KMS-11 (cell line): ENCODE results near the gene ADAM23.

Experiments
- H2AFZ ChIP-seq: fragments of 200-600 bp; sonication (generic); 2 replicates; pipeline ENCODE4 v1.6.1; 2016; ENCODE audit warnings: antibody characterized with exemption, mixed run types, low read depth
- H3K27ac ChIP-seq: fragments of 200-600 bp; sonication (generic); 2 replicates; pipeline ENCODE4 v1.6.1; 2016; ENCODE audit warnings: mild to moderate bottlenecking, mixed run types
- H3K27me3 ChIP-seq: fragments of 200-600 bp; sonication (generic); 2 replicates; pipeline ENCODE4 v1.6.1; 2017; ENCODE audit warnings: mild to moderate bottlenecking, low read depth, mixed run types, moderate library complexity; ENCODE audit not compliant: insufficient read depth
- H3K36me3 ChIP-seq: fragments of 200-600 bp; sonication (generic); 2 replicates; pipeline ENCODE4 v1.6.1; 2017; ENCODE audit warnings: mild to moderate bottlenecking, mixed run types; ENCODE audit not compliant: insufficient read depth
- H3K4me1 ChIP-seq: fragments of 200-600 bp; sonication (generic); 2 replicates; pipeline ENCODE4 v1.6.1; 2016; ENCODE audit warnings: mild to moderate bottlenecking, low read depth, mixed run types; ENCODE audit not compliant: poor library complexity, severe bottlenecking
- H3K4me2 ChIP-seq: fragments of 200-600 bp; sonication (generic); 2 replicates; pipeline ENCODE4 v1.7.0; 2016; ENCODE audit warnings: mild to moderate bottlenecking, mixed run types
- H3K4me3 ChIP-seq: fragments of 200-600 bp; sonication (generic); IDR thresholded peaks from 2 replicates; pipeline ENCODE4 v1.6.1; 2017; ENCODE audit warnings: low read depth, low read length, mixed read lengths; ENCODE audit not compliant: insufficient read depth
- H3K79me2 ChIP-seq: fragments of 200-600 bp; sonication (generic); 2 replicates; pipeline ENCODE4 v1.6.1; 2016; ENCODE audit warnings: low read depth, mixed run types; ENCODE audit not compliant: insufficient read depth
- H3K9ac ChIP-seq: fragments of 200-600 bp; sonication (generic); 2 replicates; pipeline ENCODE4 v1.6.1; 2016; ENCODE audit warnings: mild to moderate bottlenecking, mixed run types
- H4K20me1 ChIP-seq: fragments of 200-600 bp; sonication (generic); 2 replicates; pipeline ENCODE4 v1.6.1; 2016; ENCODE audit warnings: mild to moderate bottlenecking, mixed run types; ENCODE audit not compliant: insufficient read depth
- CTCF ChIP-seq: fragments of 200-600 bp; sonication (generic); conservative IDR thresholded peaks from 2 replicates; pipeline ENCODE4 v1.6.1; 2017; ENCODE audit warnings: low read depth, mild to moderate bottlenecking, antibody characterized with exemption, low read length, moderate library complexity, mixed read lengths

The ADAM23 gene

DNA sequence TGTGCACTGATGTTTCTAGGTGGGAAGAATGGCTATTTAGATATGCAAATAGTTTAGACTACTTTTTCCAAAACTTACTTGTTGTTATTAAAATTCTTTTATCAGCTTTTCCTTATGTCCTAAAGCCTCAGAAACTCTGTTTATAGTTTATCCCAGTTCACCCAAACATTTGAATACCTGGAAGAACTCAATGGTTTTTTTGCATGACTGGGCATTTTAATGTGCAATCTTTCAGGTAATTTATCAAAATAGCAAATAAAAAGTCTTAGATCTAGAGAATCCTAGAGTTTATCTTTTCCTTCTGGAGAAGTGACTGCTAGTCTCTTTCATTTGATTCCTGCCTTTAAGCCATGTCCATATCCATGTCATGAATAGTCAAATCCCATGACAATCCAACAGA, 9.6 kb upstream of the ADAM23 start:
- Histone ChIP-seq H2AFZ (no peak overlapping the region), H3K4me3 (no peak overlapping the region), H3K79me2 (no peaks in the 10 kb centered on the region), H3K9ac (no peak overlapping the region), H4K20me1 (no peaks in the 10 kb centered on the region), H3K36me3 (no peaks in the 10 kb centered on the region), H3K4me1 (no peaks in the 10 kb centered on the region), H3K27me3 (no peaks in the 10 kb centered on the region), H3K27ac (no peak overlapping the region), H3K4me2 (no peak overlapping the region)
- no peak for TF ChIP-seq CTCF

DNA sequence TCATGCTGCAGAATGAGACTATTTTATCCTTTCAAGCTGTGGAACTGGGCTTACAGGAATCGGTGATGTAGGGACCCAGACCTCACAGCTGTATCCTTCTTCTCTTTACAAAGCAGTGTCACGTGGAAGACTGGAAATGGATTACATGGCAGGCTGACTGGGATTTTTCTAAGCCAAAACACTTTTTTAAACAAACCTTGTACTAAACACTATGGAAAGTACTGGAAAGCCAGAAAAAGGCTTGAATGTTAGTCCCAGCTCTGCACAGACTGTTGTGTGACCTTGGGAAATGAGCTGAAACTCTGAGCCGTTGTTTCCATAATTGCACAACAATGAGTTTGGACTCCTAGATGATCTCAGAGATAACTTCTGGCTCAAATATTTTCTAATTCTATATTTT, 7.6 kb upstream of the ADAM23 start:
- Histone ChIP-seq H3K27me3 (no peaks in the 10 kb centered on the region), H3K79me2 (no peaks in the 10 kb centered on the region), H3K27ac (no peak overlapping the region), H3K36me3 (no peaks in the 10 kb centered on the region), H3K4me2 (no peak overlapping the region), H4K20me1 (no peaks in the 10 kb centered on the region), H3K9ac (no peak overlapping the region), H3K4me3 (no peak overlapping the region), H2AFZ (no peak overlapping the region), H3K4me1 (no peaks in the 10 kb centered on the region)
- TF ChIP-seq CTCF = no peak

- H3K27me3 ChIP-seq = no peaks in the 10 kb centered on the region
- no peak overlapping the region for H3K4me3 ChIP-seq
- H2AFZ ChIP-seq = no peak overlapping the region
- H3K27ac ChIP-seq = no peak overlapping the region
- H3K36me3 ChIP-seq = no peaks in the 10 kb centered on the region
- no peak overlapping the region for H3K9ac ChIP-seq
- H3K4me2 ChIP-seq = no peak overlapping the region
- no peaks in the 10 kb centered on the region for H3K79me2 ChIP-seq
- H4K20me1 ChIP-seq = no peaks in the 10 kb centered on the region
- H3K4me1 ChIP-seq = no peaks in the 10 kb centered on the region
- no peak for TF ChIP-seq CTCF
These were observed 5.1 kb upstream of the ADAM23 start for GRCh38 chr2:206438196-206438724.

DNA sequence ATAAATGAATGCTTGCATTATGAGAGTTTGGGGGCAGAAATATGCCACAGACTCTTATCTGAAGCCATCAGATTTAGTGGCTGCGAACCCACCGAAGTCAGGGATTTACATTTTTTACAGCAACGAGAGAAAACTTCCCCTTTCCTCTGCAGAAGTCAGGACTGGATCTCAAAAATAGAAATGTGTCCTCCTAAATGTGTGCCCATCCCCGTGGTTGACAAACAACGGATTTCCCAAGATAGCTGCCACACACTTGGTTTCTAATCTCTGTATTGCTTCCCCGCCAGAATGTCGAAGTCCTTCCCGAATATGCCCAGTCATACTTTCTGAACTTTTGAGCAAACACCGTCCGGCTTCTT, 879 bp upstream of the ADAM23 start:
- H3K36me3 ChIP-seq = no peaks in the 10 kb centered on the region
- H3K27ac ChIP-seq = no peak overlapping the region
- H4K20me1 ChIP-seq = no peaks in the 10 kb centered on the region
- no peak overlapping the region for H3K9ac ChIP-seq
- H2AFZ ChIP-seq = peak overlapping the region; percentile 86
- H3K4me1 ChIP-seq = peaks cover 28% of the 10 kb centered on the region
- H3K79me2 ChIP-seq = peaks cover 8% of the 10 kb centered on the region; the same call in 1 of the 2 replicates
- H3K4me3 ChIP-seq = no peak overlapping the region
- TF ChIP-seq CTCF = 0 out of 2 replicates have a peak, but pooled peaks have one; percentile 10
- H3K27me3 ChIP-seq = no peaks in the 10 kb centered on the region
- peak overlapping the region; percentile 79 for H3K4me2 ChIP-seq
